ENCODE data around the gene PDCD1LG2.
"Not testable (repeated sequence)": the region's sequence is repeated elsewhere in the genome, so short reads cannot be mapped to it uniquely, and the experiment has no call there.

The PDCD1LG2 gene

GRCh38 chr9:5566054-5566618, 55.8 kb downstream of the PDCD1LG2 start:
- DNase-seq (ENCODE audit: low read depth in 2 of 2), result no peak

- no peak for DNase-seq (ENCODE audit: low read depth in 2 of 2)
Observed at GRCh38 chr9:5568868-5569267, 58.5 kb downstream of the PDCD1LG2 start.

GRCh38 chr9:5569409-5569808, 59.1 kb downstream of the PDCD1LG2 start:
- no peak for DNase-seq (ENCODE audit: low read depth in 2 of 2)

- DNase-seq (ENCODE audit: low read depth in 2 of 2), result no peak
Observed at GRCh38 chr9:5569891-5570290, 59.6 kb downstream of the PDCD1LG2 start.

- DNase-seq (ENCODE audit: low read depth in 2 of 2), result no peak
Observed at GRCh38 chr9:5571629-5572232, 61.4 kb downstream of the PDCD1LG2 start.

- no peak for DNase-seq (ENCODE audit: low read depth in 2 of 2)
Observed at GRCh38 chr9:5574097-5574496, 63.8 kb downstream of the PDCD1LG2 start.

GRCh38 chr9:5575000-5575399, 64.7 kb downstream of the PDCD1LG2 start:
- DNase-seq (ENCODE audit: low read depth in 2 of 2), result no peak

GRCh38 chr9:5577225-5577624, 66.9 kb downstream of the PDCD1LG2 start:
- no peak for DNase-seq (ENCODE audit: low read depth in 2 of 2)

- DNase-seq (ENCODE audit: low read depth in 2 of 2), result no peak
Observed at GRCh38 chr9:5578018-5578697, 67.8 kb downstream of the PDCD1LG2 start.

- DNase-seq (ENCODE audit: low read depth in 2 of 2), result no peak
Observed at GRCh38 chr9:5578698-5579085, 68.4 kb downstream of the PDCD1LG2 start.

- no peak for DNase-seq (ENCODE audit: low read depth in 2 of 2)
Observed at GRCh38 chr9:5579881-5580280, 69.5 kb downstream of the PDCD1LG2 start.

GRCh38 chr9:5580650-5581049, 70.3 kb downstream of the PDCD1LG2 start:
- DNase-seq (ENCODE audit: low read depth in 2 of 2), result no peak

- DNase-seq (ENCODE audit: low read depth in 2 of 2), result not testable (repeated sequence)
Observed at GRCh38 chr9:5581706-5582105, 71.4 kb downstream of the PDCD1LG2 start.

- no peak for DNase-seq (ENCODE audit: low read depth in 2 of 2)
Observed at GRCh38 chr9:5582835-5583195, 72.5 kb downstream of the PDCD1LG2 start.

- DNase-seq (ENCODE audit: low read depth in 2 of 2), result no peak
Observed at GRCh38 chr9:5586391-5586802, 76.1 kb downstream of the PDCD1LG2 start.

GRCh38 chr9:5587024-5587423, 76.7 kb downstream of the PDCD1LG2 start:
- peak; percentile 16 to 18 for DNase-seq (ENCODE audit: low read depth in 2 of 2)

GRCh38 chr9:5592231-5592630, 81.9 kb downstream of the PDCD1LG2 start:
- no peak for DNase-seq (ENCODE audit: low read depth in 2 of 2)

GRCh38 chr9:5592904-5593303, 82.6 kb downstream of the PDCD1LG2 start:
- no peak for DNase-seq (ENCODE audit: low read depth in 2 of 2)

- no peak for DNase-seq (ENCODE audit: low read depth in 2 of 2)
Observed at GRCh38 chr9:5593904-5594303, 83.6 kb downstream of the PDCD1LG2 start.

- no peak for DNase-seq (ENCODE audit: low read depth in 2 of 2)
Observed at GRCh38 chr9:5596173-5596572, 85.8 kb downstream of the PDCD1LG2 start.

- DNase-seq (ENCODE audit: low read depth in 2 of 2), result no peak
Observed at GRCh38 chr9:5608298-5609225, 98.2 kb downstream of the PDCD1LG2 start.

- DNase-seq (ENCODE audit: low read depth in 2 of 2), result no peak
Observed at GRCh38 chr9:5609226-5609596, 98.9 kb downstream of the PDCD1LG2 start.
